Measurements from ENCODE around the gene MYO1F. TPM values are rescaled to one million over a fixed set of nuclear protein-coding genes. Genes with fewer than 3 reads are reported as not detected.

The MYO1F gene
- total RNA-seq, 1 donor from 2014 or later = 0.33 TPM

- no peak overlapping the region for H3K27ac Mint-ChIP-seq (ENCODE audit: unreplicated experiment)
- peaks cover 3% of the 10 kb centered on the region for H3K36me3 Mint-ChIP-seq (ENCODE audit: low read depth)
- no peak for DNase-seq (ENCODE audit: low read depth, low spot score)
- no peak for TF ChIP-seq CTCF (conservative IDR thresholded peaks at IDR 0.05)
- H3K4me3 Mint-ChIP-seq = no peak overlapping the region
- H3K27me3 Mint-ChIP-seq (ENCODE audit: low read depth) = peaks cover 27% of the 10 kb centered on the region
- H3K4me1 Mint-ChIP-seq = peaks cover 7% of the 10 kb centered on the region
- H3K9me3 Mint-ChIP-seq = peaks cover 10% of the 10 kb centered on the region
Observed at GRCh38 chr19:8596168-8596567, 18.9 kb upstream of the MYO1F start.

- no peak for TF ChIP-seq CTCF (conservative IDR thresholded peaks at IDR 0.05)
- H3K27ac Mint-ChIP-seq (ENCODE audit: unreplicated experiment) = no peak overlapping the region
- H3K36me3 Mint-ChIP-seq (ENCODE audit: low read depth) = peaks cover 3% of the 10 kb centered on the region
- no peak overlapping the region for H3K4me3 Mint-ChIP-seq
- no peak for DNase-seq (ENCODE audit: low read depth, low spot score)
- H3K4me1 Mint-ChIP-seq = peaks cover 7% of the 10 kb centered on the region
- H3K9me3 Mint-ChIP-seq = peaks cover 10% of the 10 kb centered on the region
- H3K27me3 Mint-ChIP-seq (ENCODE audit: low read depth) = peaks cover 32% of the 10 kb centered on the region
Observed at GRCh38 chr19:8595651-8596050, 18.4 kb upstream of the MYO1F start.

GRCh38 chr19:8593931-8594330 is 16.7 kb upstream of the MYO1F start:
- TF ChIP-seq CTCF (conservative IDR thresholded peaks at IDR 0.05) = peak; percentile 35
- H3K27ac Mint-ChIP-seq (ENCODE audit: unreplicated experiment) = no peak overlapping the region
- DNase-seq (ENCODE audit: low read depth, low spot score) = no peak
- H3K9me3 Mint-ChIP-seq = peaks cover 10% of the 10 kb centered on the region
- peaks cover 44% of the 10 kb centered on the region for H3K27me3 Mint-ChIP-seq (ENCODE audit: low read depth)
- peak overlapping the region; percentile 29 for H3K4me3 Mint-ChIP-seq
- H3K4me1 Mint-ChIP-seq = peaks cover 7% of the 10 kb centered on the region
- H3K36me3 Mint-ChIP-seq (ENCODE audit: low read depth) = peaks cover 3% of the 10 kb centered on the region

GRCh38 chr19:8592231-8593009 is 15.2 kb upstream of the MYO1F start:
- DNase-seq (ENCODE audit: low read depth, low spot score) = peak; percentile 94
- TF ChIP-seq CTCF (conservative IDR thresholded peaks at IDR 0.05) = no peak
- Mint-ChIP-seq H3K27ac (ENCODE audit: unreplicated experiment) (no peak overlapping the region), H3K9me3 (peaks cover 10% of the 10 kb centered on the region), H3K36me3 (ENCODE audit: low read depth) (peaks cover 3% of the 10 kb centered on the region), H3K4me1 (peaks cover 7% of the 10 kb centered on the region), H3K4me3 (peak overlapping the region; percentile 89), H3K27me3 (ENCODE audit: low read depth) (peaks cover 48% of the 10 kb centered on the region)

GRCh38 chr19:8589177-8589714 is 12.0 kb upstream of the MYO1F start:
- H3K4me1 Mint-ChIP-seq = peaks cover 7% of the 10 kb centered on the region

More at GRCh38 chr19:8589177-8589714, 12.0 kb upstream of the MYO1F start:
- Mint-ChIP-seq H3K4me3 (no peak overlapping the region), H3K27ac (ENCODE audit: unreplicated experiment) (no peak overlapping the region), H3K36me3 (ENCODE audit: low read depth) (peaks cover 3% of the 10 kb centered on the region), H3K9me3 (peaks cover 10% of the 10 kb centered on the region), H3K27me3 (ENCODE audit: low read depth) (peaks cover 55% of the 10 kb centered on the region)
- no peak for TF ChIP-seq CTCF (conservative IDR thresholded peaks at IDR 0.05)
- no peak for DNase-seq (ENCODE audit: low read depth, low spot score)
